Smooth muscle cell of the umbilical artery (primary cell): ENCODE results near the gene SQSTM1. TPM values are rescaled to one million over a fixed set of nuclear protein-coding genes. Genes with fewer than 3 reads are reported as not detected.

Source experiments
- total RNA-seq: library from RNA; depleted of rRNA; stranded (reverse); fragments of >200 nt; gene quantifications from 2 replicates; pipeline ENCODE4 v1.2.3, GENCODE V29; 2014

The SQSTM1 gene
- 861 and 954 TPM in 2 replicates for total RNA-seq

GRCh38 chr5:179820483-179821297 lies at the start of gene SQSTM1:
TSS of gene SQSTM1 (plus strand) at chr5:179820905. CDS start at chr5:179820937, 32 bp downstream.

GRCh38 chr5:179793468-179794139 lies 27.1 kb upstream of the SQSTM1 start, which contains the start of gene LTC4S:
TSS of gene LTC4S (plus strand) at chr5:179793986. CDS start at chr5:179794081, 95 bp downstream.

GRCh38 chr5:179806250-179807048 lies 14.3 kb upstream of the SQSTM1 start, which contains the start of gene MGAT4B:
TSS of gene MGAT4B (minus strand) at chr5:179806866. CDS start at chr5:179806583, 283 bp downstream.

GRCh38 chr5:179858586-179859427 lies 38.1 kb downstream of the SQSTM1 start, which contains the start of gene MRNIP:
TSS of gene MRNIP (minus strand) at chr5:179858817. CDS start at chr5:179858796, 21 bp downstream.

Other genes with a start within 250 kb of the SQSTM1 start
- 443 and 574 TPM in 2 replicates for gene HNRNPH1, start 197.2 kb upstream of the SQSTM1 start, total RNA-seq
- 0.23 TPM in 1 of 2 replicates, not detected in the other for gene CBY3, start 139.9 kb upstream of the SQSTM1 start, total RNA-seq
- gene CANX, start 121.9 kb upstream of the SQSTM1 start, total RNA-seq: 1,153 and 1,230 TPM in 2 replicates
- 6.5 and 9.9 TPM in 2 replicates for gene MAML1, start 88.1 kb upstream of the SQSTM1 start, total RNA-seq
- 0.59 and 1.0 TPM in 2 replicates for gene LTC4S, start 26.9 kb upstream of the SQSTM1 start, total RNA-seq
- 154 and 261 TPM in 2 replicates for gene MGAT4B, start 14.0 kb upstream of the SQSTM1 start, total RNA-seq
- gene MRNIP, start 37.9 kb downstream of the SQSTM1 start, total RNA-seq: 11.0 and 14.5 TPM in 2 replicates
- gene TBC1D9B, start 87.0 kb downstream of the SQSTM1 start, total RNA-seq: 52.9 and 90.9 TPM in 2 replicates